HG02588 (cell line): ENCODE measurements around the gene BAZ2A.
A peak's percentile ranks its signal among the peaks of the same experiment; 100 is the strongest.

Experiments
- ATAC-seq: cut with Tn5 transposase; IDR thresholded peaks from one replicate; pipeline ENCODE4 v1.9.1; 2021; ENCODE audit warnings: mild to moderate bottlenecking, moderate library complexity; ENCODE audit not compliant: unreplicated experiment

BAZ2A gene

GRCh38 chr12:56635806-56636674 is 5.9 kb upstream of the BAZ2A start:
- peak; percentile 46 for ATAC-seq

GRCh38 chr12:56634837-56635791 is 5.0 kb upstream of the BAZ2A start:
- peak; percentile 21 for ATAC-seq

GRCh38 chr12:56634242-56634836 is 4.2 kb upstream of the BAZ2A start:
- no peak for ATAC-seq

- ATAC-seq = no peak
These were observed 3.5 kb upstream of the BAZ2A start for GRCh38 chr12:56633468-56634241.

GRCh38 chr12:56632701-56633467 is 2.8 kb upstream of the BAZ2A start:
- ATAC-seq = no peak

- ATAC-seq = no peak
These were observed 1.9 kb upstream of the BAZ2A start for GRCh38 chr12:56631790-56632700.

- no peak for ATAC-seq
These were observed 507 bp downstream of the BAZ2A start for GRCh38 chr12:56629459-56630179.

GRCh38 chr12:56628671-56629458 is 1.3 kb downstream of the BAZ2A start:
- no peak for ATAC-seq

- no peak for ATAC-seq
These were observed 3.4 kb downstream of the BAZ2A start for GRCh38 chr12:56626701-56627100.

- ATAC-seq = no peak
These were observed 7.6 kb downstream of the BAZ2A start for GRCh38 chr12:56622535-56622934.

GRCh38 chr12:56616925-56617324 is 13.2 kb downstream of the BAZ2A start:
- no peak for ATAC-seq

GRCh38 chr12:56616244-56616643 is 13.9 kb downstream of the BAZ2A start:
- no peak for ATAC-seq

- ATAC-seq = no peak
These were observed 15.5 kb downstream of the BAZ2A start for GRCh38 chr12:56614627-56615026.

- no peak for ATAC-seq
These were observed 25.8 kb downstream of the BAZ2A start for GRCh38 chr12:56604355-56604754.

- ATAC-seq = no peak
These were observed 27.9 kb downstream of the BAZ2A start for GRCh38 chr12:56602239-56602638.

GRCh38 chr12:56601503-56601902 is 28.6 kb downstream of the BAZ2A start:
- no peak for ATAC-seq

GRCh38 chr12:56600753-56601152 is 29.4 kb downstream of the BAZ2A start:
- ATAC-seq = no peak
